Activated T-helper 17 cell treated with anti-CD3 and anti-CD28 coated beads, Interleukin-2, amount 50 U/mL, for 72 hours (primary cell): ENCODE measurements around the gene TBX3. TPM values are rescaled to one million over a fixed set of nuclear protein-coding genes. Genes with fewer than 3 reads are reported as not detected.

Experiments used
- ATAC-seq: fragments of 150-1000 bp; cut with Tn5 transposase; replicated peaks from 2 replicates; pipeline ENCODE4 v1.10.0; 2021; ENCODE audit warnings: mild to moderate bottlenecking, moderate library complexity
- H3K27ac Mint-ChIP-seq: one replicate; pipeline ENCODE4 v1.8.0; 2022; ENCODE audit warnings: mixed read lengths
- H3K27me3 Mint-ChIP-seq: one replicate; pipeline ENCODE4 v1.8.0; 2022; ENCODE audit warnings: mixed read lengths
- H3K36me3 Mint-ChIP-seq: one replicate; pipeline ENCODE4 v1.8.0; 2022; ENCODE audit warnings: low read depth, mild to moderate bottlenecking, mixed read lengths
- H3K4me1 Mint-ChIP-seq: one replicate; pipeline ENCODE4 v1.8.0; 2022; ENCODE audit warnings: mixed read lengths
- H3K4me3 Mint-ChIP-seq: one replicate; pipeline ENCODE4 v1.8.0; 2022; ENCODE audit warnings: mild to moderate bottlenecking, mixed read lengths
- H3K9me3 Mint-ChIP-seq: one replicate; pipeline ENCODE4 v1.8.0; 2022; ENCODE audit warnings: mixed read lengths
- total RNA-seq, 2 donors: library from RNA; stranded (reverse); gene quantifications; one replicate each; pipeline ENCODE4 v1.2.3, GENCODE V29; 2022

The TBX3 gene
- total RNA-seq, 2 donors from 2014 or later, result not detected

DNA sequence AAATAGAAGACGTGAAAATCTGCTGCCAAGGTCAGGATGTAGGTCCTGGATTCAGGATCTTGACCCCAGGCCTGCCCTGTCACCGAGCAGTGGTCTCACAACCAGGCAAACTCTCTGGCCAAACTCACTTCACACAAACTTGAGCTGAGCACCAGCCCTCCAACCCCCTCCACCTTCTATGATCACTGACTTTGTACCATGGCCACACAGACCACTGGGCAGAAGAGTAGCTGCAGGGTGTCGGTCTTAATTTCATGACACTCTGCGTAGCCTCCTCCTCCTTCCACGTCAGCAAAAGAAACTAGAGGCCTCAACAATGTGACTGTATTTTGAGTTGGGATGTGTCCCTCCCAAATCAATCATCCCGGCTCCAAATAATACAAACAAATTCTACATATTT is 7.2 kb upstream of the TBX3 start:
- ATAC-seq, result no peak
- Mint-ChIP-seq H3K27ac (no peak overlapping the region), H3K9me3 (peaks cover 4% of the 10 kb centered on the region), H3K36me3 (peaks cover 9% of the 10 kb centered on the region), H3K27me3 (peaks cover 80% of the 10 kb centered on the region), H3K4me3 (no peak overlapping the region), H3K4me1 (peaks cover 5% of the 10 kb centered on the region)

- Mint-ChIP-seq H3K4me1 (peaks cover 5% of the 10 kb centered on the region), H3K9me3 (peaks cover 4% of the 10 kb centered on the region), H3K36me3 (peaks cover 9% of the 10 kb centered on the region), H3K27ac (no peak overlapping the region), H3K27me3 (peaks cover 77% of the 10 kb centered on the region), H3K4me3 (no peak overlapping the region)
- no peak for ATAC-seq
These were observed 6.5 kb upstream of the TBX3 start for GRCh38 chr12:114690267-114691135.

GRCh38 chr12:114689075-114689994 is 5.4 kb upstream of the TBX3 start:
- no peak for ATAC-seq
- H3K4me3 Mint-ChIP-seq, result no peak overlapping the region
- H3K36me3 Mint-ChIP-seq, result peaks cover 9% of the 10 kb centered on the region
- H3K4me1 Mint-ChIP-seq, result peaks cover 6% of the 10 kb centered on the region
- peaks cover 4% of the 10 kb centered on the region for H3K9me3 Mint-ChIP-seq
- peaks cover 72% of the 10 kb centered on the region for H3K27me3 Mint-ChIP-seq
- no peak overlapping the region for H3K27ac Mint-ChIP-seq

- Mint-ChIP-seq H3K4me3 (no peak overlapping the region), H3K9me3 (peaks cover 4% of the 10 kb centered on the region), H3K4me1 (peaks cover 14% of the 10 kb centered on the region), H3K36me3 (peaks cover 19% of the 10 kb centered on the region), H3K27ac (no peak overlapping the region), H3K27me3 (peaks cover 72% of the 10 kb centered on the region)
- ATAC-seq, result no peak
These were observed 4.4 kb upstream of the TBX3 start for GRCh38 chr12:114688256-114688845.

GRCh38 chr12:114687802-114688201 is 3.8 kb upstream of the TBX3 start:
- no peak overlapping the region for H3K27ac Mint-ChIP-seq
- no peak for ATAC-seq
- peaks cover 4% of the 10 kb centered on the region for H3K9me3 Mint-ChIP-seq
- H3K36me3 Mint-ChIP-seq, result peaks cover 22% of the 10 kb centered on the region
- H3K4me1 Mint-ChIP-seq, result peaks cover 14% of the 10 kb centered on the region
- H3K27me3 Mint-ChIP-seq, result peaks cover 73% of the 10 kb centered on the region
- no peak overlapping the region for H3K4me3 Mint-ChIP-seq

GRCh38 chr12:114686773-114687500 is 3.0 kb upstream of the TBX3 start:
- Mint-ChIP-seq H3K27me3 (peaks cover 74% of the 10 kb centered on the region), H3K36me3 (peaks cover 22% of the 10 kb centered on the region), H3K4me1 (peaks cover 14% of the 10 kb centered on the region), H3K4me3 (no peak overlapping the region), H3K27ac (no peak overlapping the region), H3K9me3 (peaks cover 4% of the 10 kb centered on the region)
- ATAC-seq, result no peak

- H3K4me3 Mint-ChIP-seq, result no peak overlapping the region
- H3K4me1 Mint-ChIP-seq, result peaks cover 14% of the 10 kb centered on the region
- peaks cover 22% of the 10 kb centered on the region for H3K36me3 Mint-ChIP-seq
- no peak overlapping the region for H3K27ac Mint-ChIP-seq
- ATAC-seq, result no peak
- peaks cover 4% of the 10 kb centered on the region for H3K9me3 Mint-ChIP-seq
- H3K27me3 Mint-ChIP-seq, result peaks cover 80% of the 10 kb centered on the region
These were observed 2.4 kb upstream of the TBX3 start for GRCh38 chr12:114686426-114686772.

- ATAC-seq, result no peak
- Mint-ChIP-seq H3K4me3 (no peak overlapping the region), H3K4me1 (peaks cover 14% of the 10 kb centered on the region), H3K27me3 (peaks cover 81% of the 10 kb centered on the region), H3K9me3 (peaks cover 4% of the 10 kb centered on the region), H3K36me3 (peaks cover 22% of the 10 kb centered on the region), H3K27ac (no peak overlapping the region)
These were observed 1.9 kb upstream of the TBX3 start for GRCh38 chr12:114685869-114686268.

- Mint-ChIP-seq H3K27ac (no peak overlapping the region), H3K4me1 (peaks cover 14% of the 10 kb centered on the region), H3K27me3 (peaks cover 81% of the 10 kb centered on the region), H3K4me3 (peak overlapping the region; percentile 77), H3K36me3 (peaks cover 22% of the 10 kb centered on the region), H3K9me3 (peaks cover 4% of the 10 kb centered on the region)
- no peak for ATAC-seq
These were observed 1.4 kb upstream of the TBX3 start for GRCh38 chr12:114685320-114685781.

- no peak for ATAC-seq
These were observed 897 bp upstream of the TBX3 start for GRCh38 chr12:114684870-114685273.

GRCh38 chr12:114683709-114684097 is 272 bp downstream of the TBX3 start:
- Mint-ChIP-seq H3K27me3 (peaks cover 76% of the 10 kb centered on the region), H3K36me3 (peaks cover 22% of the 10 kb centered on the region)
- no peak for ATAC-seq

More at GRCh38 chr12:114684870-114685273, 897 bp upstream of the TBX3 start:
- Mint-ChIP-seq H3K4me3 (peak overlapping the region; percentile 77), H3K4me1 (peaks cover 14% of the 10 kb centered on the region), H3K27ac (no peak overlapping the region), H3K36me3 (peaks cover 22% of the 10 kb centered on the region), H3K9me3 (peaks cover 4% of the 10 kb centered on the region), H3K27me3 (peaks cover 81% of the 10 kb centered on the region)

DNA sequence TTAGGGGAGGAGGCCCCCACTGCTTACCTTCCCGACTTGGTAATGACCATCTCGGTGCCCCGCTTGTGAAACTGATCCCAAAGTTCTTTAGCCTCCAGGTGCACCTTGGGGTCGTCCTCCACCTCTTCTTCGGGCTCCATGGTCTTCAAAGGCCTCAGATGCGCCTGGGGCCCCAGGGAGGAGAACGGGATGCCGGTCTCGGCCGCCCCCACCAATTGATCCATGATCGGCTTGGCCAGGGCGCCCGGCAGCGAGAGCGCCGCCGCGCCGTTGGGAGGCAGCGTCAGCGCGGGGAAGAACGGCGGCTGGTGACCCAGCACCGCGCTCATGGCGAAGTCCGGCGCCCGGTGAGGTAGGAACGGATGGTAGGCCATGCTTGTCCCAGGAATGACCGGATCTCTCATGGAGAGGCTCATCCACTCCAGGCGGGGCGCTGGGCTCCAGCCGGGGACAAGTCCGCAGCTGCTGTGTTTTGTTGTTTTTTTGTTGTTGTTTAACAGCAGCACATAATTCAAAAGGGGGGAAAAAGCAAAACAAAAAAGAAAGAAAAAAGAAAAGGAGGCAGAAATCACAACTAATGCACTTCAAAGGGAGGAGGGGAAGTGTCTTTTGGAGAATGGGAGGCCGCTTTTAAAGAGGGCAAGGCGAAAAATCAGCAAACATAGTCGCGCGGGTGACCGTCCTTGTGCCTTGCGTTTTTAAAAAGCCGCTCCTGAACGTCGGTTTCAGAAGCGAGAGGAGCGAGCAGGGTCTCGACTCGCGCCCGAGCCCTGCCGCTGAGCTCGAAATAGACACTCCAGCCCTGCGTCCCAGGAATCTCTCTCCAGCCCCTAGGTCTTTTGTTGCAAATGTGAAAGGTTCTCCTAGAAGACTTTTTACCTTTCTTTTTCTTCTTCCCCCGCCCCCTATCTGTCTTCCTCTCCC is 928 bp downstream of the TBX3 start:
- H3K27me3 Mint-ChIP-seq, result peaks cover 73% of the 10 kb centered on the region
- H3K4me1 Mint-ChIP-seq, result peaks cover 14% of the 10 kb centered on the region
- H3K9me3 Mint-ChIP-seq, result peaks cover 4% of the 10 kb centered on the region
- no peak for ATAC-seq
- H3K36me3 Mint-ChIP-seq, result peaks cover 22% of the 10 kb centered on the region
- H3K4me3 Mint-ChIP-seq, result peak overlapping the region; percentile 77
- H3K27ac Mint-ChIP-seq, result no peak overlapping the region

More at GRCh38 chr12:114683709-114684097, 272 bp downstream of the TBX3 start:
- H3K9me3 Mint-ChIP-seq, result peaks cover 4% of the 10 kb centered on the region
- peak overlapping the region; percentile 77 for H3K4me3 Mint-ChIP-seq
- no peak overlapping the region for H3K27ac Mint-ChIP-seq
- peaks cover 14% of the 10 kb centered on the region for H3K4me1 Mint-ChIP-seq
